Amygdala (tissue), 56 donors: ENCODE measurements around the gene CNTNAP2.
"Not testable (repeated sequence)": the region's sequence is repeated elsewhere in the genome, so short reads cannot be mapped to it uniquely, and the experiment has no call there.

Experiments used
- DNase-seq, 56 donors: peaks; one replicate each; lab custom pipeline; 2025; lab: John Stamatoyannopoulos, UW

The CNTNAP2 gene

GRCh38 chr7:147771344-147771743 lies 1654.7 kb downstream of the CNTNAP2 start:
- DNase-seq = peak in 28 of 56 donors; percentile 2 to 72 (median 28)

- no peak for DNase-seq
Observed at GRCh38 chr7:147774461-147774860, 1657.9 kb downstream of the CNTNAP2 start.

- no peak for DNase-seq
Observed at GRCh38 chr7:147775516-147776284, 1659.1 kb downstream of the CNTNAP2 start.

DNA sequence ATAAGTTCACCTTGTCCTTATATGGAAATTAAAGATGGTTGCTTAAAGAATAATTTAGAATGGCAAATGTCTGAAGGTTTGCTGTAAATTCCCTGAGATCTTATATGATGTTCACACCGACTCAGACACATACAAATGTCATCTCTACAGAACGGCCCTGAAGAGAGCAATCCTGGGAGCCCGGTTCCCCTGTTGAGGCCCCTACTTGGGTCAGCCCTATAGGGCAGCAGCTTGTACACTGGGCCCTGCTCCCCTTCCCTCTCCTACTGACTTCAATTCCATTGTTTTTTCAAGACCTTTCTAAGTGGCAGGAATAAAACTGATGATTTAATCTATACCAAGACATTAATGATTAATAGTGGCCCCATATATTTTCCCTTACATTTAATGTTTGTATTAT lies 1660.7 kb downstream of the CNTNAP2 start:
- no peak for DNase-seq

- no peak for DNase-seq
Observed at GRCh38 chr7:147779949-147780348, 1663.3 kb downstream of the CNTNAP2 start.

GRCh38 chr7:147796581-147796980 lies 1680.0 kb downstream of the CNTNAP2 start:
- DNase-seq = no peak

DNA sequence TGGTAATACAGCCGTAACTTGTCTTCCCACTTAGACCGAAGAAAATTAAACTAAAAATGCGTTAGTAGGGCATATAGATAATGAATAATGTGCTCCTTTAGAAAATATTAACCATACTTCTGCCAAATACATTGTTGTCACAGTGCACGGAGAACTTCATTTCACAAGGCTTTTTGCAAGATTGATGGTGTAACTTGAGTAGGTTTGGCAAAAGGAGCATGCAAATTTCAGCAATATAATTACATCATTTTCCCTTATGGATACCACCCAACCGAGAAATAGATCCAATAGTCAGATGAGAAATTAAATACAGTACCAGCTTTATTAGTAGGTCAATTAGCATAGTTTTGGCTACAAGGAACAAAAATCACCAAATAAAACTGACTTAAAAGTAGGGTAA lies 1681.4 kb downstream of the CNTNAP2 start:
- DNase-seq = no peak

DNA sequence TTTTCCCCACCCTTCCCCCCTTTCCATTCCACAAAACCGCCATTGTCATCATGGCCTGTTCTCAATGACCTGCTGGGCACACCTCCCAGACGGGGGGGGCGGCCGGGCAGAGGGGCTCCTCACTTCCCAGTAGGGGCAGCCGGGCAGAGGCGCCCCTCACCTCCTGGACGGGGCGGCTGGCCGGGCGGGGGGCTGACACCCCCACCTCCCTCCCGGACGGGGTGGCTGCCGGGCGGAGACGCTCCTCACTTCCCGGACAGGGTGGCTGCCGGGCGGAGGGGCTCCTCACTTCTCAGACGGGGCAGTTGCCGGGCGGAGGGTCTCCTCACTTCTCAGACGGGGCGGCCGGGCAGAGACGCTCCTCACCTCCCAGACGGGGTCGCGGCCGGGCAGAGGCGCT lies 1685.2 kb downstream of the CNTNAP2 start:
- not testable (repeated sequence) for DNase-seq

GRCh38 chr7:147803151-147803550 lies 1686.5 kb downstream of the CNTNAP2 start:
- no peak for DNase-seq

- no peak for DNase-seq
Observed at GRCh38 chr7:147803606-147804005, 1687.0 kb downstream of the CNTNAP2 start.

DNA sequence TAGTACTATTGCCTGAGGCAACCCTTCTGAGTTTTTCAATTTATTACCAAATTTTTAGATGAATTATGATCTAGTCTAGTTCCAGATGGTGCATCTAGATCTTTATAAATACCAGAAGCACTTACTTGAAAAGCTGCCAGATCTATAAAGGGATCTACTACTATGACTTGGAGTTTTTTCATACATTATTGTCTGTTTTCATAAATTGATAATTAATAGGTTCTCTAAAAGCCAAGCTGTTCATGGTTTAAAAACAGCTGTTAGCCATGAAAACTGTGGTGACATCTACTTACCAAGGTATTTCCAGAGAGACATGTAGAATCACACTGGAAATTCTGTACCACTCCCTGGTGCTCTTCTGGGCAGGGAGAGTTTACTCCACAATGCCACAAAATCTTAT lies 1687.4 kb downstream of the CNTNAP2 start:
- DNase-seq = no peak

GRCh38 chr7:147805996-147806576 lies 1689.5 kb downstream of the CNTNAP2 start:
- DNase-seq = no peak

DNA sequence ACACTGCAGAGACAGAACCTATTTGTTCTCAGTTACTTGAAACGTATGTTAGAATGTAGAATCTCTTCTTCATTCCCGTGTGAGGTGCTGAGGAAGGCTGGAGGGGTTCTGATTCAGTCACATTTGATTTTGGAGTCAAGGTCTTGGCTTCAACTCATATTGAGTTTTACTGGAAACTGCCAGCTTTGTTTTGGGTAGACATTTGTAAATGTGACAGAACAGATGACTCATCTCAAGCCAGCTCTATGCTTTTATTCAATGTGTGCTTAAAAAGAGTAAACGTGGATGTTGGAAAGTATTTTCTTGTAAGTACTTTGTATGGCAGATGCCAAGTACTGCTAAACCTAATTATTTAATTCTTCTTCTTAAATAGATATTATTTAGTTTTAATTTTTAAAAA lies 1693.2 kb downstream of the CNTNAP2 start:
- no peak for DNase-seq

- DNase-seq = no peak
Observed at GRCh38 chr7:147810269-147810668, 1693.7 kb downstream of the CNTNAP2 start.

DNA sequence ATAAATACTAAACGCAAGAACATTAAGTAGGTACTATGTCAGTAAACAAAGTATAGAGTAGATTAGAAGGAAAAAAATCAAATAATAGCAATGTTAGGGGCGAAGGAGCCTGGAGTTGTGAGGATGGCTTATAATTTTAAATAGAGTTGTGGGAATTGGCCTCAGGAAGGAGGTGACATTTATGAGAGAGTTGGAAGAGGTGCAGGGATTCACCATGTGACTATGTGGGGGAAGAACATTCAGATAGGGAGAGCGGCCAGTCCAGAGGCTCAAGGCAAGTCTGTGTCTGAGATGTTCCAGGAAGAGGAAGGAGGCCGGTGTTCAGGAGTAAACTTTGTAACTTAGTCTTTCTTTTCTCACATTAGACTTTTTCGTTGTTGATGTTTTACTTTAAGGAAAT lies 1695.3 kb downstream of the CNTNAP2 start:
- DNase-seq = no peak

DNA sequence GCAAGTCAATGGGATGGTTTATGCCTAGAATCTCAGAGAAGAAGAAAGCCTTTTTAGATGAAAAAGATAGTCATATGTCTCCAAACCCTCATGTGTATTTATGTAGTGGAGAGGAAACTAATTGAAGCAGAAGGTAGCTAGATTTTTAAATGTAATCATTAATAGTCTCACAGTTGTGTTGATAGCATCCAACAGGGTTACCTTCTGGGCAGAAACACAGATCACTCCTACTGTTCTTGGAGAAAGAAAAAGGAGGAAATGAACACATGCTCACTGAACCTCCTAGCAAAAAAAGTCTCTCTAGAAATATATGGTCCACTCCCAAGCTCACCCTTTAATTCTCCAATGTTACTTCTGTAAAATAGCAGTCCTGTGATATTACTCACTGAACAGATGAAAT lies 1696.7 kb downstream of the CNTNAP2 start:
- DNase-seq = no peak

- no peak for DNase-seq
Observed at GRCh38 chr7:147818317-147818716, 1701.7 kb downstream of the CNTNAP2 start.

DNA sequence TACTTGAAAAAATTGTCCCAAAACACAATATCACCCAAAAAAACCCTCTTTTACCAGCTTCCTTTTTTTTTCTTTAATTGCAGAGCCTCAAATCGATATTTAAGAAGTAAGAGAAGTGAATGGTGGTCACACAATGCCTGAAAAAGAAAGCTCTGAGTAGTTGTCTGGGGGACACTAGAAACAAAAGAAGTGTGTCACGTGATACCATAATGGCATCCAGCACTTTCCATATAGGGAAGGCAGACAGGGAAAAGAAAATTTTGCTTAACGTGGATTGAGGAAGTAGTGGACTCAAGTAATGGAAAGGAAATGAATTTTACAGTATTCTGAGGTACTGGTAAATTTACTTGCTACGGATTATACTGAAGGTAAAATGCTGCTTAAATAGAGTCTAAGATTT lies 1708.1 kb downstream of the CNTNAP2 start:
- no peak for DNase-seq

GRCh38 chr7:147829016-147829415 lies 1712.4 kb downstream of the CNTNAP2 start:
- DNase-seq = no peak

GRCh38 chr7:147833557-147833956 lies 1717.0 kb downstream of the CNTNAP2 start:
- no peak for DNase-seq

DNA sequence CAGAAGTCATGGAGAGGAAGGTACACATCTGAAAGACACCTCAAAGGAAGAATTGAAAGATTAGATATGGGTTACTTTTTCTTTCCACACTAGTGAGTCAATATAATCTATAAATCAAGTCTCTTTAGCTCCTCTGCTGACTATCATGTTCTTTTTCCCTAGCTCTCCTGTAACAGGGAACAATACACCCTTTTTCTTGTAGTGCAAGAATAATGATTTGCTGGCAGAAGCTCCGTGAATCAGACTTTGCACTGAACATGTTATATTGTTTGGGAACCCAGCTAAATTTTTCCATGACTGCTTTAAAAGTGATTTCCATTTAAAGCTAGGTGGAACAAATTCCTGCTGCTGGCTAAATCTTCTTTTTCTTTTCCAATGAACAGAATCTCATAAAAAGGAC lies 1717.4 kb downstream of the CNTNAP2 start:
- no peak for DNase-seq

DNA sequence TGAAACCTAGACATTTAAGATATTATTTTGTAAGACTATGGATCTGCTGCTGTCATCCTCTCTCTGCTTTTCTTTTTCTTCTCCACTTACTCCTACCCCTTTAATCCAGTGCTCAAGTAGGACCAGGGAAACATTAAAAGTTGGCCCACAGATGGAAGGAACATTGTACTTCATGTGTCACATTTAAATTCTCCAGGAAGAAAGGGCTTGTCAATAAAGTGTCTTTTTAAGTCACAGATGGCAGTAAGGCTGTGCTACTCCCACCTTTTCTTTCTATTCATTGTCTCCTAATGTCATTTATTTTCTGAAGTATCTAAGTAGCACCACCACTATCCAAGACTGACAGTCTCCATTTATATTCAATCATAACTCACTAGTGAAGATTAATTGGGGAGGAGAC lies 1736.2 kb downstream of the CNTNAP2 start:
- DNase-seq = no peak
